ENCODE measurements around the gene MAPK10.

The MAPK10 gene

GRCh38 chr4:85964298-85964697 is 395.6 kb downstream of the MAPK10 start:
- no peak for DNase-seq (ENCODE audit: insufficient read length, low spot score)
- TF ChIP-seq CTCF (IDR thresholded peaks at IDR 0.05; ENCODE audit: insufficient read depth, missing control alignments), result peak; percentile 25
- FAIRE-seq, result no peak

- FAIRE-seq (no peak), DNase-seq (ENCODE audit: insufficient read length, low spot score) (no peak)
- no peak for TF ChIP-seq CTCF (IDR thresholded peaks at IDR 0.05; ENCODE audit: insufficient read depth, missing control alignments)
These were observed 396.6 kb downstream of the MAPK10 start for GRCh38 chr4:85963231-85963630.

GRCh38 chr4:85961887-85962286 is 398.0 kb downstream of the MAPK10 start:
- FAIRE-seq, result no peak
- no peak for TF ChIP-seq CTCF (IDR thresholded peaks at IDR 0.05; ENCODE audit: insufficient read depth, missing control alignments)
- no peak for DNase-seq (ENCODE audit: insufficient read length, low spot score)

GRCh38 chr4:85956293-85956945 is 403.4 kb downstream of the MAPK10 start:
- TF ChIP-seq CTCF (IDR thresholded peaks at IDR 0.05; ENCODE audit: insufficient read depth, missing control alignments), result no peak
- DNase-seq (ENCODE audit: insufficient read length, low spot score), result no peak
- FAIRE-seq, result no peak

GRCh38 chr4:85955620-85956292 is 404.1 kb downstream of the MAPK10 start:
- DNase-seq (ENCODE audit: insufficient read length, low spot score) (no peak), FAIRE-seq (no peak)
- TF ChIP-seq CTCF (IDR thresholded peaks at IDR 0.05; ENCODE audit: insufficient read depth, missing control alignments), result no peak

GRCh38 chr4:85953651-85954018 is 406.2 kb downstream of the MAPK10 start:
- TF ChIP-seq CTCF (IDR thresholded peaks at IDR 0.05; ENCODE audit: insufficient read depth, missing control alignments), result no peak
- no peak for FAIRE-seq
- no peak for DNase-seq (ENCODE audit: insufficient read length, low spot score)

- TF ChIP-seq CTCF (IDR thresholded peaks at IDR 0.05; ENCODE audit: insufficient read depth, missing control alignments), result no peak
- FAIRE-seq (no peak), DNase-seq (ENCODE audit: insufficient read length, low spot score) (no peak)
These were observed 406.7 kb downstream of the MAPK10 start for GRCh38 chr4:85952972-85953650.

Measured in D721Med (cell line).